Stromal cell of bone marrow (primary cell): Measurements from ENCODE around the gene BABAM2.
"Not testable (repeated sequence)": the region's sequence is repeated elsewhere in the genome, so short reads cannot be mapped to it uniquely, and the experiment has no call there.

ENCODE experiments used
- DNase-seq: peaks from one replicate; pipeline ENCODE4 v3.0.0-alpha.2; 2012; ENCODE audit warnings: low read depth

BABAM2 gene

GRCh38 chr2:28253543-28253942 lies 363.0 kb downstream of the BABAM2 start:
- DNase-seq = no peak

GRCh38 chr2:28255231-28255630 lies 364.7 kb downstream of the BABAM2 start:
- DNase-seq = not testable (repeated sequence)

- DNase-seq = no peak
Measured at GRCh38 chr2:28257182-28257581, 366.7 kb downstream of the BABAM2 start.

- not testable (repeated sequence) for DNase-seq
Measured at GRCh38 chr2:28259226-28259625, 368.7 kb downstream of the BABAM2 start.

GRCh38 chr2:28263690-28264089 lies 373.2 kb downstream of the BABAM2 start:
- DNase-seq = no peak

- DNase-seq = no peak
Measured at GRCh38 chr2:28267282-28267681, 376.8 kb downstream of the BABAM2 start.

- DNase-seq = no peak
Measured at GRCh38 chr2:28268386-28268785, 377.9 kb downstream of the BABAM2 start.

GRCh38 chr2:28269019-28269784 lies 378.7 kb downstream of the BABAM2 start:
- DNase-seq = no peak

GRCh38 chr2:28270456-28271152 lies 380.1 kb downstream of the BABAM2 start:
- no peak for DNase-seq

GRCh38 chr2:28271231-28271918 lies 380.8 kb downstream of the BABAM2 start:
- no peak for DNase-seq

GRCh38 chr2:28271919-28272250 lies 381.4 kb downstream of the BABAM2 start:
- DNase-seq = no peak

- DNase-seq = no peak
Measured at GRCh38 chr2:28273751-28274150, 383.2 kb downstream of the BABAM2 start.

- peak; percentile 88 for DNase-seq
Measured at GRCh38 chr2:28274911-28275685, 384.6 kb downstream of the BABAM2 start.

GRCh38 chr2:28276076-28276618 lies 385.6 kb downstream of the BABAM2 start:
- peak; percentile 94 for DNase-seq

- no peak for DNase-seq
Measured at GRCh38 chr2:28276807-28277206, 386.3 kb downstream of the BABAM2 start.

- DNase-seq = no peak
Measured at GRCh38 chr2:28277466-28277865, 386.9 kb downstream of the BABAM2 start.

- DNase-seq = no peak
Measured at GRCh38 chr2:28279371-28279770, 388.8 kb downstream of the BABAM2 start.

- DNase-seq = no peak
Measured at GRCh38 chr2:28280619-28281018, 390.1 kb downstream of the BABAM2 start.

- no peak for DNase-seq
Measured at GRCh38 chr2:28281739-28282138, 391.2 kb downstream of the BABAM2 start.

GRCh38 chr2:28282248-28282647 lies 391.7 kb downstream of the BABAM2 start:
- DNase-seq = no peak

- DNase-seq = no peak
Measured at GRCh38 chr2:28282861-28283646, 392.5 kb downstream of the BABAM2 start.
